ENCODE results near the gene TECRL.

The TECRL gene, protein sequence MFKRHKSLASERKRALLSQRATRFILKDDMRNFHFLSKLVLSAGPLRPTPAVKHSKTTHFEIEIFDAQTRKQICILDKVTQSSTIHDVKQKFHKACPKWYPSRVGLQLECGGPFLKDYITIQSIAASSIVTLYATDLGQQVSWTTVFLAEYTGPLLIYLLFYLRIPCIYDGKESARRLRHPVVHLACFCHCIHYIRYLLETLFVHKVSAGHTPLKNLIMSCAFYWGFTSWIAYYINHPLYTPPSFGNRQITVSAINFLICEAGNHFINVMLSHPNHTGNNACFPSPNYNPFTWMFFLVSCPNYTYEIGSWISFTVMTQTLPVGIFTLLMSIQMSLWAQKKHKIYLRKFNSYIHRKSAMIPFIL

DNA sequence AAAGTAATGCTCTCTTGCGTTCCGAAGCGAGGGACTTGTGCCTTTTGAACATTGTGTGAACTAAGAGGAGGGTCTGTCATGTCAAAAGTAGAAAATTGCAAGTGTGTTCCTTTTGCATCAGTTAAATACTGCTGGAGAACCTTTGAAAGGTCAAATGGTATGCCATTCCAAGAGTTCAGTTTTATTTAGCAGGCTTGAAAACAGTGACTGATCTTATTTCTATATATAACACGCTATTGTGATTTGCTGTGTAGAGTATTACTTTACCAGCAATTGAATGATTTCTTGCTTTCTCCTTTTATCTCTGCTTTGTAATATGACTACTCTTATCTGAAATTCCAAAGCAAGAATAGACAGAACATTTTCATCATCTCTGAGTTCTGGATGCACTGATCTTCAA lies at the start of gene TECRL:
TECRL (minus strand) TSS at position 151 of the 400 bp plus-strand sequence; CDS start at position 52, 99 bp downstream.
- DNase-seq (ENCODE audit: low read depth) = no peak

DNA sequence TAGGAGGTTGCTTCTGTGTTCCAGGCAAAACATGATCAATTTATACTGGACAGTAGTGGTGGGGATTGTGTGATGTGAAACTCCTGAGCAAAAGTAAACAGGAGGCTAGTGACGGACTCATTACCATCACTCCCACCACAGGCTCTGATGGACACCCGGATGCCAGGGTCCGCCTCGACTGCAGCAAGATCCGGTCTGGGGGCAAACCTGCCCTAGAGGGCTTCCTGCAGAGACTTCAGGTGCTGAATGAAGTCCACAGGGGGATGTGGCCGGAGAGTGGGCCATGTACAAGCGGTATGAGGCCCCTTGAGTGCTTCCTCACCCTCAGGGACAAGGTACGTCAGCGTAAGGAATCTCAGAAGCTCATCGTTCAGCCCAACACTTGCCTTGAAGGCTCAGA lies 23.4 kb upstream of the TECRL start:
- DNase-seq (ENCODE audit: low read depth) = no peak

DNA sequence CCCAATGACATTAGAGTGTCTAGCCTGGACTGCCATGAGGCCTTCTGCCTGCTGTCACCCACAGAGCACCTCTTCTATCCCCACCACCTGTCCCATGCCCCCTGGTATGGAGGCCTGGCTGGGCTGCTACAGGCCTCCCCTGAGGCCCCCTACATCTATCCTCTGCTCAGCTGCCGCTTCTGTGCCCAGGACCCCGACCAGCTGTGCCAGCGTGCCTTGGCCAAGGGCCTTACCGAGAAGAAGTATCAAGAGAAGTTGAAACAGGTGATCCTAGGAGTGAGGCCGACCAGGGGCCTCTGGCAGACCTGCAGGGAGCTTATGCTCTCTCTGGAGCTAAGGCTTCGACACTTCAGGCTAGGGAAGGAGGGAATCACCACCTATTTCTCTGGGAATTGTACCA lies 21.7 kb upstream of the TECRL start:
- DNase-seq (ENCODE audit: low read depth) = no peak

DNA sequence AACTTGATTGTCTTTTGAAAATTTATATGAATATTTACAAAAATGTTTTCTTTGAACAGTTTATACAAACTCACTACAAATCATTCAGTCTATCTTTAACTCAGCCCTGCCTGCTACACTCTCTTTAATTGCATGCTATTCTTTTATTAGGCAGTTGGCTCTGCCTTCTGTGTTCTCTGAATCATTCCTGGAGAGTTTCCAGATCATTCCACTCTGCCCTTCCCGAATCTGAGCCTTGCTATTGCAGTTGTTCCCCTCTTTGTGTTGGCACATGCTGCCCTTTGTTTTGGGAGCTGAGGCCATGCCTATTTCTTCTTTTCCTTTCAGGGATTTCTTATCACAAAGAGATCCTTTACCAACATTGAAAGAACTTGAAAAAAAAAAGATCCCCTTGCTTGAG lies 8.7 kb upstream of the TECRL start:
- DNase-seq (ENCODE audit: low read depth) = no peak

DNA sequence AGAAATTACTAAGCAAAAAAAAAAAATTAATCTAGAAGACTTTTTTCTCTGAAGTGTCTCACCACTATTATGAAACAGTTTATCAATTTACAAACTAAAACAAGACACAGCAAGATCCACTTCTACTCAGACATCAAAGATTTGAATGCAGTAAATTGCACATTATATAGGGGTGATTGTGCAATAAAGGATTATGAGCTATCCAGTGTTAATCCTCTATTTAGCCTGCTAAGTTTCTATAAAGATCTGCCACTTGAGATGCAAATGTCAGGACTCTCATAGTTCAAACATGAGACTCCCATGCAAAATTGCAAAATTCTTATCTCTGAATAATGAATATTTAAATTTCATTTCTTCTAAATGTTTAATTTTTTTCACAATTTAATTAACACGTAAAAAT lies 2.2 kb downstream of the TECRL start:
- no peak for DNase-seq (ENCODE audit: low read depth)

DNA sequence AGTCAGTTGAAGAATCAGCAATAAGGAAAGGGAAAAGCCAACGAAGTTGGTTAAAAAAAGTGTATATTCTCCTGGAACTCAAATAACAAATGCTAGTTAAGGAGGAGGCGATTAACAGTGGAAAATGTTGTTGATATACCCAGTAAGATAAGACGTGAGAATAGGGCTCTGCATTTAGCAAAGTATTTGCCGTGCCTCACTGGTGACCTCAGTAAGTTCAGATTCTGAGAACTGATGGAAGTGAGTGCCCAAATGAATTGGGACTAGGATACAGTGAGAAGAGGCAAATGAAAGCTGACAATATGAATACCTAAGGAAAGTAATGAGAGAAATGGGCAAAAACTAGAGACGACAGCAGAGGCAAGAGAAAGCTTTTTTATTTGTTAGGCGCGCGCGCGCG lies 3.5 kb downstream of the TECRL start:
- DNase-seq (ENCODE audit: low read depth) = no peak

DNA sequence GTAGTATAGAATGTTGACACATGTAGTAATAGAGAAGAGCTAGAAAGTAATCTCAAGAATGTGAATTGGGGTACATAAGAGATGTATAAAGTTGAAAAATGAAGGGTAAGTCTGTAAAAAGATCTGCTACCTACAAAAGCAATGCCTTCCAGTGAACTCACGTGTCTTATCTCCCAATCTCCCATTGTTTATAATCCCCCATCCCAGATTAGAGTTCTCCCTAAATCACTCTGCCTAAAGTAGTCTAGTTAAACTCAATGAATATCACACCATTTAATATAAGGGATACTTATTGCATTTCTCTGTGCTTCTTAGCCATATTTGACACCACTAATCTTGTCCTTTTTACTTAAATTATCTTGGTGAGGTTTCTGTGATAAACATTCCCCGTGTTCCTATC lies 6.6 kb downstream of the TECRL start:
- no peak for DNase-seq (ENCODE audit: low read depth)

DNA sequence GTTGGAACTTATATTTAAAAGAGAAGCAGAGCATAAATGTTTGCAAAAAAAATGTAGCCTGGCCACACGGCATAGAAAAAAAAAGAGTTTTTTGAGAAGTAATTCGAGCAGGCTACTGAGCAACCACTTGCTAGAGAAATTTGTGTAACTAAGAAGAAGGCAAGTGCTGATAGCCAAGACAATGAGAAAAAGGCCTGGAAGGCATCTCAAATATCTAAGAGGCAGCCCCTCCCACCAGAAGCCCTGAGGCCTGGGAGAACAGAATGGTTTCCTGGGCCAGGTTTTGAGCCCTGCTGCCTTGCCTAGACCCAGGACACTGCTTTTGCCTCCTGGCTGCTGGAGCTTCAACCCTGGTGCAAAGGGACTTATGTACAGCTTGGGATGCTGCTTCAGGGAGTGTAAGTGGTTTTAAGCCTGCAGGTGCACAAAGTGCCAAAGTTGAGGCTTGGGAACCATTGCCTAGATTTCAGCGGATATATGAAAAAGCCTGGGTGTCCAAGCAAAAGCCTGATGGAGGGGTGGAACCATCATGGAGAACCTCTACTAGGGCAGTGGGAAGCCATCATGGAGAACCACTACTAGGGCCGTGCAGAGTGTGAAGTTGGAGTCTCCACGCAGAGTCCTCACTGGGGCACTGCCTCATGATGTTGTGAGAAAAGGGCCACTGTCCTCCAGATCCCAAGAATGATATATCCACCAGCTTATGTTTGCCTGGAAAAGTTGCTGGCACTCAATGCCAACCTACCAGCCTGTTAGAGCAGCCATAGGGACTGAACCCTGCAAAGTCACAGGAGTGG lies 9.7 kb downstream of the TECRL start:
- DNase-seq (ENCODE audit: low read depth) = no peak

DNA sequence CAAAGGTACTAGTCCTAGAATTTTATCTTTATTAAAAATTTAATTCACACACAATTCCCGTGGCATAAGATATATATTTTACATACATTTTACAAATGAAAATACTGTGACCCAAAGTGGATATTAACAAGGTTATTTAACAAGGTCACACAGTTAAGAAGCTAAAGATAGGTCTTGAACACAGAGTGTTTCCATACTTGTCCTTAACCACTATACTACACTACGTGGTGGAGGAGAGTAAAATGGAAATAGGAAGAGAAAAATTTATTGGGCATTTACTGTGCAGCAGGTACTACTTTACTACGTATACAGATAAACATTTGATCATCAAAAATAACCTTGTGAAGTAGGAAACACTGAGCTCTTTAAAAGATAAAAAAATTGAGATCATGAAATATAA lies 14.8 kb downstream of the TECRL start:
- DNase-seq (ENCODE audit: low read depth) = no peak

DNA sequence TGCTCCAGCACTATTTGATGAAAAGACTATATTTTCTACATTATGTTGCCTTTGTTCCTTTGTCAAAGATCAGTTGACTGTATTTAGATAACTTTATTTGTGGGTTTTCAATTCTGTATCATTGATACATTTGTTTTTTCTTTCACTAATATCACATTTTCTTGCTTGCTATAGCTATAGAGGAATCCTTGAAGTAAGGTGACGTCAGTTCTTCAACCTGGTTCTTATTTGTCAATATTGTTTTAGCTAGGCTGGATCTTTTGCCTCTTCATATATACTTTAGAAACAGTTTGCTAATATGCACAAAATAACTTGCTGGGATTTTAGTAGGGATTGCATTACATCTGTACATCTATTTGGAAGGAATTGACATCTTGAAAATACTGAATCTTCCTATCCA lies 21.0 kb downstream of the TECRL start:
- no peak for DNase-seq (ENCODE audit: low read depth)

DNA sequence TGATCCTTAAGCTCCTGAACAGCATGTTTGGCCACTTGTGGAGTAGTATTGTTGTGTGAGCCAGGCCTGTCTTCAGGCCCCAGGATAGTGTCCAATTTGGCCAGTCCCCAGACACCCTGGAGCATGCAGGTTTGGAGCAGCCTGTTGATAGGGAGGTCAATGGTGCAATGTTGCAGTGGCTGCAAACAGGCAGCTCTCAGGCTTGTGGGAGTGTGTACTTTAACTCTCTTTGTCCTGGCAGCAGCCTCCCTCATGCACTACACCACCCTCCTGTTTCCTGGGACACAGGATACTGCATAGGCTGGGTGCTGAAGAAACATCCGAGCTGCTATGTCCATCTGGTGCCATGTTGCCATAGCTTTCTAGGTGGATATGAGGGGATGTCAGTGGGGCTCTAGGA lies 24.0 kb downstream of the TECRL start:
- no peak for DNase-seq (ENCODE audit: low read depth)

DNA sequence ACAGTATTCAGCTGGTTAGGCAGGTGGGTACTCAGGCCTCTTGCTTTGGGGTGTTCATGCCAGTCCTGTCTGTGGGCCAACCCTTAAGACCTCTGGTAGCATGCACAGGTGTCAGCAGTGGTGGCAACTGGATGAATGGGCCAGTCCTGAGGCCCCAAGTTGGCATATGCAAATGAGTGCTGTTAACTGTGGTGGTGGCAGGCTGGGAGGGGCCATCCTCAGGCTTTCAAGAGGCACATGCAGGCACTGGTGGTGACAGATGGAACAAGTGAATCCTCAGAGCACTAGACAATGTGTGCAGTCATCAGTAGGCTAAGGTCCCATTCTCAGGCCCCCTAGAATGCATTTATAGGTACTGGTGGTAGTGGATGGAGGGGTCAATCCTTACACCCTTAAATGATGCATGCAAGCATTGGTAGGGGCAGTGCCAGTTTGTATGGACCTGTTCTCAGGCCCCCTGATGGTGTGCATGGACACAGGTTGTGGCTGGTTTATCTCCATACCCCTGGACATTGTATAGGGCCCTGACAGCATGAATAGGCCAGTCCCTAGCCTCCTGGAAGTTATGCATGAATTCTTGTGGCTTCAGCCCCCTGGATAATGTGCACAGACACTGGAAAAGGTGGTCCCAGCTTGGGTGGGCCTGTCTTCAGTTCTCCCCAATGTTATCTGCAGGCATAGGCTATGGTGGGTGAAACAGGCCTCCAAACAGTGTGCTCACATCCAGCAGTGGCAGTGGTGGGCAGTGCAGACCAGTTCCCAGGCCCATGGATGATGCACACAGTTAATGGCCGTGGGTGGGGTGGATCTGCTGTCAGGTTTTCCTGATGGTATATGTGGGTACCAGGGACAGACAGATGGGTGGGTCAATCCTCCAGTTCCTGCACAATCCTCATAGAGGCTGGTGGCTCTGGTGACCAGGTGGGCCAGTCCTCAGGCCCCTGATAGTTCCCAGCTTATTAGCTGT lies 24.7 kb downstream of the TECRL start:
- DNase-seq (ENCODE audit: low read depth) = no peak

DNA sequence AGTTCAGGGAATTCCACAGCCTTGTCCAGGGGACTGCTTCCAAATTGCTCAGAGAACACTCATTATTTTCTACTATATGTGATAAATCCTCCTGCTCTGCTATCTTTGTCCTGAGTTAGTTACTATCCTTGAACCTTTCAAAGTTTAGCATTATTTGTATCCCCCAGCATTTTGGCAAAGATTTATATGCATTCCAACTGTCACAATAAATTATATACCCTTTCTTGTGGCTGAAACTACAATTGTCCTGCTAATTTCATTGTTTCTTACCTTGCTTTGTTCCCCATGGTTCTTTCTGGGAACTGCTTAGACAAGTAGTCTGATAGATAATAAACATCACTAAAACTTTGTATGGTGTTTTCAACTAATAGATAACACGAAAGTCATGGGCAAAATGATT lies 40.5 kb downstream of the TECRL start:
- no peak for DNase-seq (ENCODE audit: low read depth)

DNA sequence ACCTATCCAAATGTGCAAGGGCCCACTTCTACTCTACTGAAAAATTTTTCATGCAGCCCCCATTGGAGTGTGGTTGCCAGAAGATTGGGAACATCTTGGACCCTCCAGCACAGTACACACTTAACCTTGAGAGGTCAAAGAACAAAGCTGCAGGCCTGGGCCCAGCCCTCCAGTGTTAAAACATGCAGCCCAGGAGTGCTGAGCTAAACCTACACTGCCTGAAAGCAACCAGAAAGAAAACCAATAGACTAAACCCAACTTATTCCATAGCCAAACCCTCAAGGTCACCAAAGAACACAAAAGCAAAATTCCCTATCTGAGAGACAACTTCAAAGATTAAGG lies 47.9 kb downstream of the TECRL start:
- no peak for DNase-seq (ENCODE audit: low read depth)

DNA sequence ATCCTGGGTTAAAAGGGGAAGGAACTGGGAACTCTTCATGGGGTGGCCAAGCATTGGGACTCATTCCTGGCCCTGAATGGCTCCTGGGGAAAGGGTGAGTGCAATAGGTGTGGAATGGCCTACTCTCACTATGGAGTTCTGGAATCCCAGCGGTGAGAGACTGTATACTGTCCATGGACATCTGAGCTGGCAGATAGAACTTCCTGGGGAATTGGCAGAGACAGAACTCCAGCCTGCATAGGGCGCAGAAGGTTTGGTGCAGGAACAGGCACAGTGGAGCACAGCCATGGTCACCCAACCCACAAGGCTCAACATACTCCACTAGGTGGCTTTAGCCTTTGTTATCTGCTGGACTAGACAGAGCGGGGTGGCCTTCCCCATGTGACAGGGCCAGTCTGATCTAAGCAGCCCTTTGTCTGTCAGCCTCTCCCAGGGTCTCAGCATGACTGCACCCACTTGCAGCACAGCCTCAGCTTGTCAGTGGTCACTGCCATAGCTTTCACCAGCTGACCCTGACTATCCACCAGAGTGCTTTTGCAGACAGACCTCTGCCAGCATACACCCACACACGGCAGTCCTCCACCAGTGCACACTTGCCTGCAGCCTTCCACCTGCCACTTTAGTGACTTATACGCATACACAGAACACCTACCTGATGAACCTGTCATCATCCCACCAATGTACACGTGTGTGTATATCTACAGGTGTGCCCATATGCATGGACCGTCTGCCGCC lies 48.4 kb downstream of the TECRL start:
- no peak for DNase-seq (ENCODE audit: low read depth)

DNA sequence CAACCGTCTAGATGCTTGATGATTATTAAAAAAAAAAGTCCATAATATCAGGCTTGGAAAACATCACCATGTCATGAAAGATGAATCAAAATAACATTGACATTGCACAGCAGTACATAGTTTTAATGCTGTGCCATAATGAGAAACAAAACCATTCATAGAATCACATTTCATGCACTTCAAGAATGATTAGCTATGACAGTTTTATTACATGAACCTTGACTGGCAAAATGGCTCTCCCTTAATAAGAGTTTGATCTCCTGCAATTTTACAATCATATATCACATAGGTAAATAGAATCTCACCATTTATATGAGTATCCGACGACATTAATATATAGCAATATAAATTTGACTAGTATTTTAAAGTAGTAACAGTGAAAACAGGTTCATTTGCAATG lies 49.8 kb downstream of the TECRL start:
- no peak for DNase-seq (ENCODE audit: low read depth)

DNA sequence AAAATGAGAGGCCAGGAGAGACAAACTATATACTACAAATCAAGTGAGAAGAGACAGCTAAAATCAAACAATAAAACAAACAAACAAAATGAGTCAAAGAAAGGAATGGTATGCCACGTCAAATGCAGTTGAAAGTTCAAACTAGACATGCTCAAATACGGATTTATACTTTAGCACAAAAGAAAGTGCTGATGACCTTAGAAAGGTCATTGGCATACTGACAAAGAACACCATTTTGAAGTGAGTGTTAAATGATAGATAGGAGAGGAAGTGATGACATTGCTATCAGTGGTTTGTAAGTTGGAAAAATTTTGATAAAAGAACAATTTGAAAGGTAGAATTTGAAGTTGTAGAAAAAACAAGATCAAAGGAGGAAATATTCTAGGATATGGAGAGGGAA lies 55.3 kb downstream of the TECRL start:
- DNase-seq (ENCODE audit: low read depth) = no peak

DNA sequence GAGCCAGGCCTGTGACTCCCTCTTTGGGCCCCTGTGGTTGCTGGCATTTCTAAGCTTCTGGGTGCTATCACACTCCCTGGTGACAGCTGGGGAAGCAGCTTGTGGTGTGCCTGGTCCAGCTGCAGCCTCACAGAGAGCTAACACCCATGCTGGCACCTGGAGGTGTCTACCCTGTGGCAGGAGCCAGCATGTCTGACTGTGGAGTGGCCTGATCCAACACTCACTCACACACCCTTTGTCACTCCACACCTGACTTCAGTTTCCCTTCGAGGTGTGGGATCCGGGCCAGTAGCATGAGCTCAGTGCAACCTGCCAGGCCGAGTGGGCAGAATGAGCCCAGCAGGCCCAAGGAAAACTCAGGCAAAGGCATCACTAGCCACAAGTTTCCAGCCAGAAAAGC lies 67.5 kb downstream of the TECRL start:
- no peak for DNase-seq (ENCODE audit: low read depth)

DNA sequence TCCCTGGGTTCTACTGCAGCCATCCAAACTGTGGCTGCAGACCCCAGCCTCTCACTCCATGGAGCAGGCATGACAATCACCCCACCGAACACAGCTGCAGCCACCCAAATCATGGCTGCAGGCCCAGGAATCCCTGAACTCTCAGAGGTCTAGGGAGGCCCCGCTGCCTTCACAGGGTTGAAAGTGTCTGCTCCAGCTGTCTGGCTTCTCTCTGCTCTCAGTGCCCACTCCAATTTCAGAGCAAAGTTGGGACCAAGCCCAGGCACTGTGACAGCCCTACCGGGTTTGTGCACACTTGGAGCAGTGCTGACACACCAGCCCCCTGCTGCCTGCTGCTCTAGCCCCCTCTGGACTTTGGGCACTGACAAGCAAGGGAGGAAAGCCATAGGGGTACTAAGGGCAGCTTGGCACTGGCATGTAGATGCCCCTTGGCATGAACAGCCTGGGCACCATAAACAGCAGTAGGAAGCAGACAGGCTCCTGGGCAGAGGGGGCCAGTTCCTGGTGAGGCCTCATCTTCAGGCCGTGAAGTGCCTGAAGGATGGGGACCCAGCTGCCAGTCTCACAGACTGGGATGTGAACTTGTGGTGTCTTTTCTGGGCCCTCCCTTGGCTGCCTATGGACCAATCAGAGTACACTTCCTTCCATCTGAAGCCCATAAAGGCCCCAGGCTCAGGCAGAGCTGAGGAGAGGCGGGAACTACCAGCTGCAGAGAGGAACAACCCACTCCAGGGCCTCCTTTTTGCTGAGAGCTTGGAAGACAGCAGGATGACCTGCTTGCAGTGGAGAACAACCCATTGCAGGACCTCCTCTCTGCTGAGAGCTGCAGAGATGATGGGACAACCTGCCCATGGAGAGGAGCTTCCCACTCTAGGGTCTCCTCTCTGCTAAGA lies 68.8 kb downstream of the TECRL start:
- no peak for DNase-seq (ENCODE audit: low read depth)

DNA sequence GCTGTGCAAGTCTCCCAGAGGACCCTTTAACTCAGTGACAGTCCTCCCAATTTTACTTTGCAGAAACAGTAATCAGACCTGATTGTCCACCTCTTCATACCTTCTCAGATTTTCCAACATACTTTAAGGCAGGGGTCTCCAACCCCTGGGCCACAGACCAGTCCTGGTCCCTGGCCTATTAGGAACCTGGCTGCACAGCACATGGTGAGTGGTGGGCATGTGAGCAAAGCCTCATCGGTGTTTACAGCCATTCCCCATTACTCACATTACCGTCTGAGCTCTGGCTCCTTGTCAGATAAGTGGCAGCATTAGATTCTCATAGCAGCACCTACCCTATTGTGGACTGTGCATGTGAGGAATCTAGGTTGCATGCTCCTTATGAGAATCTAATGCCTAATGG lies 74.3 kb downstream of the TECRL start:
- DNase-seq (ENCODE audit: low read depth) = no peak

DNA sequence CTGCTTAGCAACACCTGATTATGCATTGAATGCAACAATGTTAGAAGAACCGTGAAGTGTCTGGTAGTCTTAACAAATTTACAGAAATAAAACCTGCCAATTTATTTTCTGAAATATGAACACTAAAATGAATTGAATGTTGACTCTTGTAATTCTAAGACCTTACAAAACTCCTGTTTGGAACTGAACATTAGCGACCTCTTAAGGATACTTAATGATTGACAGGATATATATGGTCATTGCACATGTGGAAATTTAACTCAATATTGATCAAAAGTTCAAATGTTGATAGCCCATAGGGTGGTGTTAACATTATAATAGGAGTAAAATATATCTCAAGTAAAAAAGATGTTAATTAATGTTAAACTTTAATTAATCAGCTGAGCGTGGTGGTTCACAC lies 79.1 kb downstream of the TECRL start:
- no peak for DNase-seq (ENCODE audit: low read depth)
